ENCODE measurements around the gene PRKN.
"Not testable (repeated sequence)": the region's sequence is repeated elsewhere in the genome, so short reads cannot be mapped to it uniquely, and the experiment has no call there.

The PRKN gene

DNA sequence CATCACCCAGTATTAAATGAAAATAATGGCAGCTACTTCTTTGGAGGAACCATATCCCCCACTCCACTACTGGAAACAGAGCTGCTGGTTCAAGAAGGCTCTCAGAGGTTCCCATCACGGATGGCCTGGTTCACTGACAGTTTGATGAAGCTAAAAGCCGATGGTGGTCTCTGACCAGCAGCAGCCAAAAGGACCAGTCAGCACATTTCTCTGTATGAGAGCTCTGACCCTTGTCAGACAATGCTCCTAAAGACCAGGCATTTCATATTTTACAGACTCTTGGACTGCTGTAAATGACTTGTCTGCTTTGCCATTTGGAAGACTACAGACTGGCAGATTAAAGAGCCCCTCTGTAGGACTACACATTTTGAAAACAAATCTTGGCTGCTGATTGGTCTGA lies 16.6 kb downstream of the PRKN start:
- DNase-seq (ENCODE audit: low spot score) = no peak

GRCh38 chr6:162710419-162710818 lies 17.1 kb downstream of the PRKN start:
- no peak for DNase-seq (ENCODE audit: low spot score)

- no peak for DNase-seq (ENCODE audit: low spot score)
These were observed 18.1 kb downstream of the PRKN start for GRCh38 chr6:162709431-162709830.

DNA sequence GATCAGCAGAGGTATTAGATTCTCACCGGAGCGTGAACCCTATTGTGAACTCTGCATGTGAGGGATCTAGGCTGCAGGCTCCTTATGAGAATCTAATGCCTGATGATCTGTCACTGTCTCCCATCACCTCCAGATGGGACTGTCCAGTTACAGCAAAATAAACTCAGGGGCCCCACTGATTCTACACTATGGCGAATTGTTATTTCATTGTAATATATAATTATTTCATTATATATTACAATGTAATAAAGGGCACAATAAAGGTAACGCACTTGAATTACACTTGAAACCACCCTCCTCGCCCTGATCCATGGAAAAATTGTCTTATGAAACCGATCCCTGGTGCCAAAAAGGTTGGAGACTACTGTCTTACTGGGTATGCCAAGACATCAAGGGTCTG lies 18.6 kb downstream of the PRKN start:
- DNase-seq (ENCODE audit: low spot score) = no peak

DNA sequence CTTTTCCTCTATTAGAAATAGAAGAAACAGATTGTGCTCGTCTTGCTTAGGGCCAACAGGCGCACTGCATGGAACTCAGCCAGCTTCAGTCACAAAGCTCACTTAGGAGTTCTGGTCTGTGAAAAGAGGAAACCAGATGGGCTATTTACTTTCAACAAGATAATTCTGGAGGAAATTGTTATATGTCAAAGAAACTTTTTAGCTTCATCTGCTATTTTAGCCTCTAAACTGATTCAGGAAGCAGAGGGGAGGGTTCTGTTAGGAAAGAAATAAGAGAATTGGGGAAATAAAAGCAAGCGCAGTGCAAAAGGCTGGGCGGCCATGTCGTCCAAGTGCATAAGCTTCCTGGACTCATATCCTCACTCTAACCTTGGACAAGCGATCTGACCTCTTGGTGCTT lies 21.3 kb downstream of the PRKN start:
- DNase-seq (ENCODE audit: low spot score) = no peak

GRCh38 chr6:162705736-162706135 lies 21.8 kb downstream of the PRKN start:
- no peak for DNase-seq (ENCODE audit: low spot score)

DNA sequence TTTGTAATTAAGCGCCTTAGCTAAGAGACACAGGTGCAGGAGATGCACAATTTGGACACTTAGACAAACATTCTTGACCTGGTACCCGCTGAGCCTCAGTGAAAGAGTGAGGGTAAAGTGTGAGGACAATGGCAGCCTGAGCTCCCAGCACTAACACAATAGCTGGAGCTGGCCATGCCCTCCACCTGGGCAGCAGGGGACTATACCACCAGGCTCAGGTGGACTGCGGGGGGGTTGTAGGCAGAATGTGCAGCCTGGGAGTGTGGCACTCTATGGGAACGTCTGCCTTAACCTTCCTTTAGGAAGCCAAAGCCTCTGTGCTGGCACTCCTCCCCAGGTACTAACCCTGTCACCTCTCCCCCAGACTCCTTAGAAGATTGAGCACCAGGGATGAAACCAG lies 23.6 kb downstream of the PRKN start:
- DNase-seq (ENCODE audit: low spot score) = no peak

DNA sequence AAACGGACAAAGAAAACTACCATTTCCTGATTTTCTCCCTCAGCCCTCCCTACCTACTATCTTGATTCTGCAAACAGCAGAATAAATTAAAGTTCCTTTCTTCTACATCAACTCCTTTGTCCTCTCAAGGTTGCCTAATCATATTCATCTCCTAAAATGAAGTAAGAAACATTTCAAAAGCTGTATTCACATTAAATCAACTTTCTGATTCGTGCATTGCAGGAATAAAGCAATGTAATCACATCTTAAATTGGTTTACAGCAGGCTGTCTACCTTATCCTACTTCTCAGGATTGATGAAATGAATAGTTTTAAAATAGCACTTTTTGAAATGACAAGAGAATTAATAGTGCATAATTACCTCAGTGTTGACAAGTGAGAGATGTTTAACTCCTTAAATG lies 25.1 kb downstream of the PRKN start:
- DNase-seq (ENCODE audit: low spot score) = no peak

- no peak for DNase-seq (ENCODE audit: low spot score)
These were observed 26.0 kb downstream of the PRKN start for GRCh38 chr6:162701551-162701950.

DNA sequence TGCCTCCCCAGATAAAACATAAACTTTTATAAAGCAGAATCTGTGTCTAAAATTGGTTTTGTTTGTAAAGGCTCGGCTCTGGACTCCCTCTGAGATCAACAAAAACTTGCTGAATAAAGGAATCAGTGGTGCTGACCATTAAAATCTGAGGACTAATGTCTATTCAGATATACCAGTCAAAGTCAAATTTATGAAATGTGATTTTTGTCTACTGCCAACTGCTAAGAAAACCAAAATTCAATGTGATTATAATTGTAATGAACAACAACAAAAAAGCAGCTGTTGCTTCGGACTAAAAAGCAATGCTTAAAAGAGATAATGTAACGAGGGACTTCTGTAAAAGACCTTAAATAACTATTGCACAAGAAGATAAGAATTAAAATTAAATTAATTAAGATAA lies 26.6 kb downstream of the PRKN start:
- no peak for DNase-seq (ENCODE audit: low spot score)

- DNase-seq (ENCODE audit: low spot score) = no peak
These were observed 27.6 kb downstream of the PRKN start for GRCh38 chr6:162699961-162700360.

DNA sequence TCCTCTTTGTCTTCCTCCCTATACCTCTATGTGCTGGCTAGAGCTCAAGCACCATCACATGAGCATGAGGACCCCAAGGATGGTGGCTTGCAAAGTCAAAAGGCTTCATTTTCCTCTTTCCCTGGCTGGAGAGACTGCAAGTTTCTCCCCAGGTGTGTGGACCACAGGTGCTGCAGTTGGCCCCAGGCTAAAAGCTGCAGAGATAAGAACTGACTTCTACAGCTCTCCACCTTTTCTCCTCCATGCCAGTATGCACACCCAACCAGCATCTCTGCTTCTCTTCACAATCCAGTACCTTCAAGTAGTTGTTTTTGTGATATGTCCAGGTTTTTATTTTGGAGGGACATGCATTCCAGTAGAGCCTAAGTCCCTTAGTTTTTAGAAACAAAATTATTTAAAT lies 29.1 kb downstream of the PRKN start:
- DNase-seq (ENCODE audit: low spot score) = no peak

GRCh38 chr6:162697872-162698403 lies 29.6 kb downstream of the PRKN start:
- no peak for DNase-seq (ENCODE audit: low spot score)

GRCh38 chr6:162690158-162690557 lies 37.4 kb downstream of the PRKN start:
- DNase-seq (ENCODE audit: low spot score) = no peak

DNA sequence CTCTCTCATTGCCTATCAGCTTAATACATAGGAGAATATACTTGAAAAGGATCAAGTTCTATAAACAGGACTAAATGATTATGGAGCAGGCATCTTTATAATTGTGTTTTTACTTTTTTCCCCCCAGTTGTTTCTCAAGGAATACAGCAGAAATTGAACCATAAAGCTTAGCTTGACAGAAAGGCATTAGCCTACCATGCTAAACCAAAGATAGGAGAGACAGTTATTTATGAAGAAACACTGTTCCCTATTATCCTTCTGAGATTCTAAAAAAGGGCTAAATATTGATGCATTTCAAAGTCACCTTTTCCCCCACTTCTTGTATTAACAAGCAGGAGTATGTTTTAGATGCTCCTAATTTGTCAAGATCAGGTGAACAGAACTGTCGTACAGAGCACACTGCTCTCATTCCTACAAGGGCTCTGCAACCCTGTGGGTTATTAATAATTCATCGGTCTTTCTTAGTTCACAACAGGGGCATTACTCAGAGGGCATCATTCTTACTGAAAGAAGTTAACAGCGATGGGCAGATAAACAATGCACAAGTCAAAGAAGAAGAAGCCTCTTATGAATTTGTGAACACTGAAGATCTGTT lies 38.7 kb downstream of the PRKN start:
- no peak for DNase-seq (ENCODE audit: low spot score)

- DNase-seq (ENCODE audit: low spot score) = no peak
These were observed 42.0 kb downstream of the PRKN start for GRCh38 chr6:162685586-162685985.

DNA sequence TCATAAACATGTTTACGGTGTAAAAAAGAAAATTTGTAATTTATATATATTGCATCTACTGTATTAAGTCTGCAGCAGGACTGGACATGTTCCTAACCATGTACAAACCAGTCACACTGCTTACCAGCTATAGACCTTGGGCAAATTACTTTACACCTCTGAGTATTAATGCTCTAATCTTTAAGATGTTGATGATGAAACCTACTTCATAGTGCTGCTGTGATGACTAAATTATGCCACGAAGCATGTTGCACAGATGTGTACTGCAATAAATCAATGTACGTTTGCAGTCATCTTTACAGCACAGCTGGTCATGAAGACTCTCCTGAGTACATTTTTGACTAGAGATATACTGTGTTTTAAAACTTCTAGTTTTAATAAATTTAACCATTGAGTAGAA lies 42.6 kb downstream of the PRKN start:
- no peak for DNase-seq (ENCODE audit: low spot score)

DNA sequence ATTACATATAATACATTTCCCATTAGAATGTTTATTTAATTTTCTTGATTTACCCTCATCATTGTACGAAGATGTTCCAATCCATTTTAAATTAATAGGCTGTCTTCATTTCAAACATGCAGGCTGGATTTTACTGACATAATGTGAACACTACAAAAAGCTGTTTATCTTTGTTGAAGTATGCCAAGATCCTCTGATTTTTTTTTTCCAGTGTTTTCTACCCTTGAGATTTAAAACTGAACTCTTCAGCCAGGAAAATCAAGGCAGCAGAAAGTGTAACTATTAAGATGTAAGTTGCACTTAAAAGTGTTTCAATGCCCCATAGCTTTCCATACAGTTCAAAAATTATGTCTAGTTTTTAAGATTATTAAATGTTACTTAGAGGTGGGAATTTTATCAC lies 43.5 kb downstream of the PRKN start:
- no peak for DNase-seq (ENCODE audit: low spot score)

DNA sequence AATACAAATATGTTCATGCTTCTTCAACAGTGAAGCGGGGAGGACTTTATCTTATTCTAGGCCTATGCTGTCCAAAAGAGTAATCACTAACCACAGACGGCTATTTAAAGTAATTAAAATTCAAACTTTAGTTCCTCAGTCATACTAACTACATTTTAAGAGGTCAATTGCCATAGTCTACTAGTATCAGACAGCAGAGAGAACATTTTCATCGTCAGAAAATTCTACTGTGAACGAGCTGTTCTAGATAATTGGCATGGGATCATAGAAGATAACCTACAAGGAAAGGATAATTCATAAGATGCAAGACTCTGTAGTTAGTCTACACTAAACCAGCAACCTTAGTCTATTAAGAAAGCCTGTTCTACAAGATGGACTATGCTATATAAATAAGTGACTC lies 44.4 kb downstream of the PRKN start:
- DNase-seq (ENCODE audit: low spot score) = no peak

DNA sequence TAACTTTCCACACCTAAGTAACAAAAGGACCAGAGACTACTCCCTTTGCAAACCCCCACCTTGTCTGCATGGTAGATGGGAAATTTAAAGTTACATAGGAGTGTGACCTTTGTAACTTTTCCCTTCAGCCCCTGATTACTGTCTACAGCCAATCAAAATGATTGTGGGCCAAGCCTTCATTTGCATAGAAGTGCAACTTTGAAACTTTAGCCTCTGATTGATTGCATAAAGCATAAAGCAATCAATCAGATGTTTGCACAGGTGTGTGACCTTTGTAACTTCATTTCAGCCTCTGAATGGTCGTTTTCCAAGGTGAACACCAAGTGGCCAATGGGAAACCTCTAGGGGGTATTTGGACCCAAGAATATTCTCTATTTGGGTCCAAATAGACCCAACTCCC lies 46.1 kb downstream of the PRKN start:
- no peak for DNase-seq (ENCODE audit: low spot score)

DNA sequence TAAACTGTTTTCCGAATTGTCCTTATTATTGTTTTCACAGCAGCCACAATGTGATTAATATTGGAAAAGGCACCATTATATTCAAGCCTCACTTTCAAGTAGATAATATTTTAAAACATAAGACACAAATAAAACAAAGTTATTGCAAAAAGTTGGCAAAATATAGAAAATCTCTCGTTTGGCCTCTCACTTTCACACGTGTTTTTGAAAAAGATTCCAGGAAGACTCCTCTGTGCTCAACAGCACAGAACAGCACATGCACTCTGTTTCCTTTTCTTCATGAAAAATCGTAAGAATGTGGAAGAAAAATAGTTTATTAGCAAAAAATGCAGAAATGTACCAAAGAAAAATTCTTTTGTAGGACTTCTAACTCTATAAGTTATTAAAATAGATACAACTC lies 46.7 kb downstream of the PRKN start:
- DNase-seq (ENCODE audit: low spot score) = no peak

DNA sequence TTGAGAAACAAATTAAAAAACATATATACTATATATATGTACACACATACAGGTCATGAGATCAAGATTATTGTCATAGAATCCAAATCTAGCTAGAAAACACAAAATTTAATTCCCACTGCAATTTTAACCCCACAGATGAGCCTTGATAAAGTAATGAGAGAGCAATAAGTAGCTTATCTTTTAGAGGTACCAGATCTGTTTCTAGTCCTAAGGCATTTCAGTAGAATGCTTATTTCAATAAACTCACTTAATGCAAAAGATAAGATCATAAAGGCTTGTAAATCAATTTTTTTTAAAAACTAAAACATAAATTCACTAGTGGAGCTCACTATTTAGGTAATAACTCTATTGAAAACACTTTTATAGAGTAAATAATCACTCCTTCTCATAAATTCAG lies 47.2 kb downstream of the PRKN start:
- DNase-seq (ENCODE audit: low spot score) = no peak

- DNase-seq (ENCODE audit: low spot score) = no peak
These were observed 47.9 kb downstream of the PRKN start for GRCh38 chr6:162679681-162680080.

DNA sequence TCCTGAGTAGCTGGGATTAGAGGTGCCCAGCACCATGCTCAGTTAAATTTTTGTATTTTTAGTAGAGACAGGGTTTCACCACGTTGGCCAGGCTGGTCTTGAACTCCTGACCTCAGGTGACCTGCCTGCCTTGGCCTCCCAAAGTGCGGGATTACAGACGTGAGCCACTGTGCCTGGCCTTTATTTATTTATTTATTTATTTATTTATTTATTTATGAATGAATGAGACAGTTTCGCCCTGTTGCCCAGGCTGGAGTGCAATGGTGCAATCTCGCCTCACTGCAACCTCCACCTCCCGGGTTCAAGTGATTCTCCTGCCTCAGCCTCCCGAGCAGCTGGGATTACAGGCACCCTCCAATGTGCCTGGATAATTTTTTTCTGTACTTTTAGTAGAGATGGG lies 48.7 kb downstream of the PRKN start:
- DNase-seq (ENCODE audit: low spot score) = not testable (repeated sequence)

DNA sequence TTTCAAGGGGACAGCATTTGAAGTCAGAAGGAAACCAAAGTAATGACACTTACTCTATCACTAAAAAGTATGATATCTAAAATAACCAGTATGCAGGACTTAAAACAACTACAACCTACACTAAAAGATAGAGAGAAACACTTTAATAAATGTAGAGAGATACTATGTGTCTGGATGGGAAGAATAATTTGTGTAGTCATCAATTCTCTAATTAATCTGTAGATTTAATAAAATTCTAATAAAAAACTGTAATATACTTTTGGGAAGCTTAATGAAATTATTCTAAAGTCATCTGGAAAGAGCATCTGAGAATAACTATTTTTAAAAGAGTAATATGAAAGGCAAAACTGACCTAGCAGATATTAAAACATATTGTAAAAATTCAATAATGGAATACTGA lies 52.1 kb downstream of the PRKN start:
- no peak for DNase-seq (ENCODE audit: low spot score)

Data from NAMALWA (cell line).